ENCODE results near the gene PPP2R2C.
A peak's percentile ranks its signal among the peaks of the same experiment; 100 is the strongest.

Gene PPP2R2C

GRCh38 chr4:6324461-6324998 lies 147.9 kb downstream of the PPP2R2C start:
- no peak for DNase-seq

GRCh38 chr4:6322761-6323566 lies 149.4 kb downstream of the PPP2R2C start:
- no peak for DNase-seq

GRCh38 chr4:6322067-6322760 lies 150.2 kb downstream of the PPP2R2C start:
- no peak for DNase-seq

- no peak for DNase-seq
Measured at GRCh38 chr4:6321361-6321760, 151.1 kb downstream of the PPP2R2C start.

- no peak for DNase-seq
Measured at GRCh38 chr4:6320663-6321062, 151.8 kb downstream of the PPP2R2C start.

- DNase-seq = no peak
Measured at GRCh38 chr4:6319530-6320150, 152.8 kb downstream of the PPP2R2C start.

- no peak for DNase-seq
Measured at GRCh38 chr4:6318206-6318605, 154.2 kb downstream of the PPP2R2C start.

GRCh38 chr4:6316461-6317003 lies 155.9 kb downstream of the PPP2R2C start:
- DNase-seq = no peak

- DNase-seq = no peak
Measured at GRCh38 chr4:6313216-6313615, 159.2 kb downstream of the PPP2R2C start.

GRCh38 chr4:6309777-6310176 lies 162.6 kb downstream of the PPP2R2C start:
- DNase-seq = no peak

GRCh38 chr4:6308899-6309643 lies 163.3 kb downstream of the PPP2R2C start:
- peak; percentile 48 for DNase-seq

GRCh38 chr4:6307891-6308290 lies 164.5 kb downstream of the PPP2R2C start:
- no peak for DNase-seq

GRCh38 chr4:6307230-6307629 lies 165.2 kb downstream of the PPP2R2C start:
- no peak for DNase-seq

GRCh38 chr4:6306299-6306698 lies 166.1 kb downstream of the PPP2R2C start:
- DNase-seq = no peak

GRCh38 chr4:6303943-6304342 lies 168.5 kb downstream of the PPP2R2C start:
- no peak for DNase-seq

GRCh38 chr4:6302869-6303268 lies 169.5 kb downstream of the PPP2R2C start:
- no peak for DNase-seq

- no peak for DNase-seq
Measured at GRCh38 chr4:6301732-6302442, 170.5 kb downstream of the PPP2R2C start.

- DNase-seq = no peak
Measured at GRCh38 chr4:6301051-6301731, 171.2 kb downstream of the PPP2R2C start.

GRCh38 chr4:6300359-6300758 lies 172.1 kb downstream of the PPP2R2C start:
- DNase-seq = no peak

GRCh38 chr4:6299875-6300274 lies 172.5 kb downstream of the PPP2R2C start:
- no peak for DNase-seq

- no peak for DNase-seq
Measured at GRCh38 chr4:6298852-6299251, 173.6 kb downstream of the PPP2R2C start.

All from COR-L47 (cell line).